Peyer's patch (tissue), 4 donors: ENCODE measurements around the gene RUNX1.

Source experiments
- CTCF ChIP-seq, 6 experiments: fragments of 450-650 bp in 4 of 6; fragments of 200-600 bp in 2 of 6; sonication (generic) in 1 of 6; IDR thresholded peaks; one replicate each; pipeline ENCODE4 v1.5.1; 2017 to 2019; ENCODE audit warnings: antibody characterized with exemption in 6 of 6, mild to moderate bottlenecking in 3 of 6, moderate library complexity in 1 of 6
- POLR2A ChIP-seq, 2 donors: fragments of 450-650 bp; IDR thresholded peaks; one replicate each; pipeline ENCODE4 v1.5.1; 2017; ENCODE audit warnings: antibody characterized with exemption in 2 of 2, mild to moderate bottlenecking in 2 of 2, moderate library complexity in 2 of 2

- TF ChIP-seq CTCF (IDR thresholded peaks at IDR 0.05) (no peak), POLR2A (IDR thresholded peaks at IDR 0.05) (no peak)
Observed at GRCh38 chr21:34959607-34960006, 89.5 kb downstream of the RUNX1 start.
